Mesendoderm (in vitro differentiated cells): Measurements from ENCODE around the gene PACSIN1.

Experiments used
- DNase-seq: peaks from one replicate; pipeline ENCODE4 v3.0.0; 2013
- H2AK5ac ChIP-seq: 2 replicates; pipeline ENCODE4 v1.6.1; 2013; ENCODE audit warnings: low read length, inconsistent platforms
- H2BK120ac ChIP-seq: 2 replicates; pipeline ENCODE4 v1.6.1; 2013; ENCODE audit warnings: low read depth, mild to moderate bottlenecking, low read length, moderate library complexity, mixed read lengths
- H2BK15ac ChIP-seq: replicated peaks from 2 replicates; pipeline ENCODE4 v1.6.1; 2013; ENCODE audit warnings: low read depth, mild to moderate bottlenecking, moderate library complexity
- H2BK5ac ChIP-seq: 2 replicates; pipeline ENCODE4 v1.6.1; 2013; ENCODE audit warnings: low read length, inconsistent platforms
- H3K18ac ChIP-seq: 2 replicates; pipeline ENCODE4 v1.6.1; 2013; ENCODE audit warnings: mild to moderate bottlenecking, low read length, mixed read lengths
- H3K23ac ChIP-seq: one replicate; pipeline ENCODE4 v1.6.1; 2013; ENCODE audit warnings: low read length
- H3K27ac ChIP-seq: 2 replicates; pipeline ENCODE4 v1.5.1; 2013; ENCODE audit warnings: low read depth, mild to moderate bottlenecking, inconsistent platforms, low read length, moderate library complexity
- H3K27me3 ChIP-seq: 2 replicates; pipeline ENCODE4 v1.6.1; 2013; ENCODE audit warnings: low read length, control low read depth, mild to moderate bottlenecking, inconsistent platforms; ENCODE audit not compliant: insufficient read depth, poor library complexity
- H3K36me3 ChIP-seq: 2 replicates; pipeline ENCODE4 v1.6.1; 2013; ENCODE audit warnings: low read length, inconsistent platforms; ENCODE audit not compliant: control insufficient read depth, insufficient read depth
- H3K4ac ChIP-seq: one replicate; pipeline ENCODE4 v1.6.1; 2013; ENCODE audit warnings: low read depth, mild to moderate bottlenecking, low read length, moderate library complexity
- H3K4me1 ChIP-seq: 2 replicates; pipeline ENCODE4 v1.6.1; 2013; ENCODE audit warnings: low read depth, low read length, inconsistent platforms; ENCODE audit not compliant: control insufficient read depth
- H3K4me2 ChIP-seq: 2 replicates; pipeline ENCODE4 v1.6.1; 2013; ENCODE audit warnings: low read length
- H3K4me3 ChIP-seq: 2 replicates; pipeline ENCODE4 v1.5.1; 2013; ENCODE audit warnings: mild to moderate bottlenecking, low read length
- H3K56ac ChIP-seq: one replicate; pipeline ENCODE4 v1.6.1; 2013; ENCODE audit warnings: low read length
- H3K79me1 ChIP-seq: 2 replicates; pipeline ENCODE4 v1.6.1; 2013; ENCODE audit warnings: low read length, inconsistent platforms
- H3K79me2 ChIP-seq: 2 replicates; pipeline ENCODE4 v1.6.1; 2013; ENCODE audit warnings: mild to moderate bottlenecking, low read length; ENCODE audit not compliant: control insufficient read depth, insufficient read depth
- H3K9ac ChIP-seq: 2 replicates; pipeline ENCODE4 v1.6.1; 2013; ENCODE audit warnings: low read length, inconsistent platforms
- H4K5ac ChIP-seq: one replicate; pipeline ENCODE4 v1.6.1; 2013; ENCODE audit warnings: low read length
- H4K8ac ChIP-seq: one replicate; pipeline ENCODE4 v1.6.1; 2013; ENCODE audit warnings: low read depth, mild to moderate bottlenecking, control low read depth, low read length, moderate library complexity
- WGBS: extraction: QIAGEN DNeasy Blood & Tissue Kit; methylation state at CpG from one replicate; pipeline ENCODE4 v1.1.7; 2013; ENCODE audit warnings: low lambda C conversion rate, missing lambda C conversion rate; ENCODE audit not compliant: insufficient coverage; ENCODE audit errors: extremely low coverage; 5-methylcytosine and 5-hydroxymethylcytosine counted together

Gene PACSIN1

DNA sequence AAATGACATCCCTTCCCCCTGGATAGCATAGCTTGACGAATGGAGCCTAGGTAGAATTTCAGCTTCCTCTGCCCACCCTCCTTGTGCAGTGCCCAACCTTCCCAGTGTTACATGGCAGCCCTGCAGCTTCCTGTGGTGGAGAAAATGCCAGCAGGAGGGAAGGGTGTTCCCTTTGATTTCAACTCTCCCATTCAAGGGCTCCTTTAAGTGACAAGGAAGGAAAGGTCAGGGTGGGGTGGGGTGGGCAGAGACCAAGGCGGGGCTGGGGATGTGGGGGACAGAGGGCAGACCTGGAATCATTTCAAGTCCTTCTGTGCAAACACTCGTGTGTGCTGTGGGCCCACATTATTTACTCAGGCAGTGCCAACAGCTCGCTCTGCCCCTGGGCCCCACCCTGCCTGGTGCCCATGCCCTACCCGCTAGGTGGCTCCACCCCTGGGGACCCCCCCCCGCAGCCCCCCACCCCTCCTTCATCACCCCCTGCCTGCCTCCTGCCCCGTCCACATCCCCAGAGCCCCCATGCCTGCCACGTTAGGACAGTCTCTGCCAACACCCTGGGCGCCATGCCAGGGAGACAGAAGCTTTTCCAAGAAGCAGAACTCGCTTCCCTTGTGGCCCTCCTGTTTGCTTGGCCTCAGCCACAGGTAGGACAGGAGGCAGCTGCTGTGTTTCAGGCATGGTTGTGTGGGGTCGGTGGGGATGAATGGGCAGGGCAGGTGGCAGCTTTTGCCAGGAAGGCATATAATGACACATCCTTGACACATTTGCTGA, 80.9 kb downstream of the PACSIN1 start:
- no peak overlapping the region for H4K8ac ChIP-seq
- H3K23ac ChIP-seq = no peak overlapping the region
- H3K79me1 ChIP-seq = no peaks in the 10 kb centered on the region
- H4K5ac ChIP-seq = no peak overlapping the region
- no peak overlapping the region for H2AK5ac ChIP-seq
- DNase-seq = no peak
- no peak overlapping the region for H3K4me3 ChIP-seq
- H2BK5ac ChIP-seq = no peak overlapping the region
- no peak overlapping the region for H2BK120ac ChIP-seq
- no peaks in the 10 kb centered on the region for H3K36me3 ChIP-seq
- no peak overlapping the region for H3K4ac ChIP-seq
- no peak overlapping the region for H3K18ac ChIP-seq
- H3K4me1 ChIP-seq = no peaks in the 10 kb centered on the region
- no CpG with 5 or more reads among the region's 11 CpGs for WGBS
- H3K27ac ChIP-seq = no peak overlapping the region
- no peak overlapping the region for H3K4me2 ChIP-seq
- no peaks in the 10 kb centered on the region for H3K79me2 ChIP-seq
- H3K9ac ChIP-seq = no peak overlapping the region
- no peak overlapping the region for H3K56ac ChIP-seq
- no peaks in the 10 kb centered on the region for H3K27me3 ChIP-seq
- no peak overlapping the region for H2BK15ac ChIP-seq

DNA sequence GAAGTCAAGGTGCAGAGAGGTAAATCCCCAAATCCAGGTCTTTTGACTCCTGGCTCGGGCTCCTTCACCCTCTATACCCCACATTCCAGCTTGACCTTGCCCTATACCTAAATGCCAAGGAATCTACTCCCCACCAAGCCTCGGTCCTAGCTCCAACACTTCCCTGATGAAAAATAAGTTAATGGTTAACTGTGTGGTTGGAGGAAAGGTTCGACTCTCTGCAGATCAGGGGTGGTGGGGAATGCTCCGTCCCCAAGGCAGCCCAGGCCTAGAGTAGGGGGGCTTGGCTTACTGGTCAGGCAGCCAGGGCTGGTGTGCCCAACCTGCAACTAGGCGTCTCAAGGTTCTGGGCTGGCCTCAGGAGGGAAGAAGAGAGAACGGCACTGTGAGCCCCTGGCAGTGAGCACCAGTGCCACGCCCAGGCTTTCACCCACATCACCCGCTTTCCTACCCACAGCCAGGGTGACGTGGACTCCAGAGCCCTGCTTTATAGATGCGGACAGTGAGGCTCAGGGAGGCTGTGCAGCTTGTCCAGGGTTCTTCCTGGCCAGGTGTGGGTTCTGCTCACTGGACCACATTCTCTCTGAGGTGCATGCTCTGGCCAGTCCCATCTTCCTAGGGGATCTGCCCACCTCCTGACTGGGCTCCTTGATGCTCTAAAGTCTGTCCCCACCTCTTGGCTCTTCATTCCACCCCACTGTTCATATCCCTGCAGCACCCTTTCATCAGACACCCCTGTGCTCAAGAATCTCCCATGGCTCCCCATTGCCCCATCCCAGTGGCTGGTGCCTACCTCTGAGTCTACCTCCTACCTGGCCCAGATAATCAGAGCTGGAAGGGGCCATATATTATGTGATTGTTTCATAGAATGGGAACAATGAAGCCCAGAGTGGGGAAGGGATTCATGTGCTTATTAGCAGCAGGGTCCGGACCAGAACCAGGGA, 82.1 kb downstream of the PACSIN1 start:
- Histone ChIP-seq H4K5ac (no peak overlapping the region), H3K79me1 (no peaks in the 10 kb centered on the region), H3K36me3 (no peaks in the 10 kb centered on the region), H2BK120ac (no peak overlapping the region), H3K4me3 (no peak overlapping the region), H3K4ac (no peak overlapping the region), H4K8ac (no peak overlapping the region), H3K4me1 (no peaks in the 10 kb centered on the region), H3K27ac (no peak overlapping the region), H3K9ac (no peak overlapping the region), H3K18ac (no peak overlapping the region), H3K4me2 (no peak overlapping the region), H3K79me2 (no peaks in the 10 kb centered on the region), H2AK5ac (no peak overlapping the region), H3K56ac (no peak overlapping the region), H3K23ac (no peak overlapping the region), H3K27me3 (no peaks in the 10 kb centered on the region), H2BK5ac (no peak overlapping the region), H2BK15ac (no peak overlapping the region)
- whole genome bisulfite sequencing = no CpG with 5 or more reads among the region's 11 CpGs
- no peak for DNase-seq

DNA sequence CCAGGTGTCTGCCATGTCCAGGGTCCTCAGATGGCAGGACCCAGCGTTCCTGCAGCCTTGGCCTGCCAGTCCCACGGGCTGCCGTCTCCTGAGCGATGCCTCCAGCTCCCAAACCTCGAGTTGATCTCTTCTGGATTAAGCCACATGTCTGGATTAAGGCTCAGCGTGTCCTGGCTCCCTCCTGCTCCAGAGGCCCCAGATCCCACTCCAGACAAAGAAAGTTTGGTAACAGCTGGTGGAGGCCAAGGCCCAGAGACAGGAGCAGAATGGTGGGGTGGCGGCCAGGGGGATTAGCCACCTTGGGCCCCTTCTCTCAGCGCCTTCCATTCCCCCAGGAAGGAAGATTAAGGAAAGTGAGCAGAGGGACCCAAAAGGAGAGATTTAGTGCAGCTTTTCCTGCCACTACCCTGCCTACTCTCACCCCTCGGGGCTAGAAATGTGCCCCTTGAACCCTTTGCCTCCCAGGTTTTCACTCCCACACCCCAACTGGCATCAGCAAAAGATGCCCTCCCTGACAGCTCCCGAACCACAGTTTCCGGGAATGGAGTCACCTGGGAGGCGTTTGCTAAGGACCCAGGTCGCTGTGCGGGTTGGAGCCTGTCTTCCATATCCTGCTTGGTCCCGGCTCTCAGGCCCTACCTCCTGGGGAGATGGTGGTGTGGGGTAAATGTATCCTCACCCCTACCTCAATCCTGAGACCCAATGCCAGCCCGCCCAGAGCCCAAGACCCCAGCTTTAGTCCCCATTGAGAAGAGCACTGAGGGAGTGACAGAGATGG, 83.3 kb downstream of the PACSIN1 start:
- no peak overlapping the region for H3K4me2 ChIP-seq
- H3K18ac ChIP-seq = no peak overlapping the region
- H3K9ac ChIP-seq = no peak overlapping the region
- H4K5ac ChIP-seq = no peak overlapping the region
- H3K4me1 ChIP-seq = no peaks in the 10 kb centered on the region
- DNase-seq = no peak
- no peak overlapping the region for H2BK120ac ChIP-seq
- H3K27ac ChIP-seq = no peak overlapping the region
- H3K36me3 ChIP-seq = no peaks in the 10 kb centered on the region
- H3K23ac ChIP-seq = no peak overlapping the region
- no peak overlapping the region for H3K4ac ChIP-seq
- no peak overlapping the region for H2AK5ac ChIP-seq
- H3K27me3 ChIP-seq = no peaks in the 10 kb centered on the region
- no peaks in the 10 kb centered on the region for H3K79me1 ChIP-seq
- no peak overlapping the region for H2BK5ac ChIP-seq
- H4K8ac ChIP-seq = no peak overlapping the region
- no peak overlapping the region for H3K4me3 ChIP-seq
- WGBS = no CpG with 5 or more reads among the region's 16 CpGs
- no peak overlapping the region for H2BK15ac ChIP-seq
- no peaks in the 10 kb centered on the region for H3K79me2 ChIP-seq
- H3K56ac ChIP-seq = no peak overlapping the region

DNA sequence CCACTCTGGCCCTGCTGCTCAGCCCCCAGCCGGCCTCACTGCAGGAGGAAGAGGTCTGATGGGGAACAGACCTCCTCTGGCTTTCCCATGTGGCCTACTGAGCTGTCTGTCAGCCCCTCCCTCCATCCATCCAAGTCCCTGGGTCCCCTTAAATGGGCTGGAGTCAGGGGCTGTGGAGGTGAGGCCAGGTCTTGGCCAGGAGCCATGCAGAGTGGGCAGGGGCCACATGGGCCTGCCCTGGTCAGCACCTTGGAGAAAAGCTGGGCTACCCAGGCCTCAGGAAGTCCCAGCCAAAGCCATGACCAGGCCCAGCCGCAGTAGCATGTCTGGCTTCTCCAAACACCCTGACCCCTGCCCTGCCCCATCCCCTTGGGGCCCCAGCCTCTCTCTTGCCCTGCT, 83.9 kb downstream of the PACSIN1 start:
- H3K27me3 ChIP-seq = no peaks in the 10 kb centered on the region
- no peak overlapping the region for H3K56ac ChIP-seq
- no peak overlapping the region for H2BK5ac ChIP-seq
- H3K4me3 ChIP-seq = no peak overlapping the region
- no peak overlapping the region for H2BK15ac ChIP-seq
- no peak overlapping the region for H3K9ac ChIP-seq
- no peak overlapping the region for H2BK120ac ChIP-seq
- no peaks in the 10 kb centered on the region for H3K4me1 ChIP-seq
- WGBS = no CpG with 5 or more reads among the region's 2 CpGs
- H3K4ac ChIP-seq = no peak overlapping the region
- no peak overlapping the region for H3K27ac ChIP-seq
- H4K8ac ChIP-seq = no peak overlapping the region
- no peaks in the 10 kb centered on the region for H3K79me2 ChIP-seq
- H4K5ac ChIP-seq = no peak overlapping the region
- no peak overlapping the region for H3K4me2 ChIP-seq
- no peaks in the 10 kb centered on the region for H3K79me1 ChIP-seq
- no peaks in the 10 kb centered on the region for H3K36me3 ChIP-seq
- no peak for DNase-seq
- no peak overlapping the region for H3K23ac ChIP-seq
- no peak overlapping the region for H3K18ac ChIP-seq
- no peak overlapping the region for H2AK5ac ChIP-seq

DNA sequence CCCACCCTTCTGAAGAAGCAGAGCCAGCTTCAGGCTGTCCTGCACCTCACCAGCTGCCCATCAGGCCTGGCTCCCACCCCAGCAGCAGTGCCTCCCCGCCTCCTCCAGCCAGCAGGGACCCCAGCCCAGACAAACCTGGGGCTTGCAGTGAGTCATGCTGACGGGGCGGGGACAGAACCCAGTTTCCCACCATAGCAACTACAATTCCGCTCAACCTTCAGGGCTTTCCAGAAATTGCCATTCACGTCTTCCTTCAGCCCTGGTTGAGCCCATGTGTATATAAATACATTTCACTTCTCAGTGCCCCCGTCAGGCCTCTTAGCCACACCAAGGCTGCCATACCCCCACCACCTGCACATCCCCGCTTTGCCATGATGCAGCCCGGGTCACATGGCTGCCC, 85.8 kb downstream of the PACSIN1 start:
- H3K27ac ChIP-seq = no peak overlapping the region
- H3K79me2 ChIP-seq = no peaks in the 10 kb centered on the region
- H3K9ac ChIP-seq = no peak overlapping the region
- no peaks in the 10 kb centered on the region for H3K4me1 ChIP-seq
- no peak overlapping the region for H3K23ac ChIP-seq
- H3K4me3 ChIP-seq = no peak overlapping the region
- no peaks in the 10 kb centered on the region for H3K79me1 ChIP-seq
- H3K27me3 ChIP-seq = no peaks in the 10 kb centered on the region
- H2AK5ac ChIP-seq = no peak overlapping the region
- no peak overlapping the region for H2BK120ac ChIP-seq
- no peak for DNase-seq
- H3K4me2 ChIP-seq = no peak overlapping the region
- no peak overlapping the region for H4K8ac ChIP-seq
- no peaks in the 10 kb centered on the region for H3K36me3 ChIP-seq
- WGBS = no CpG with 5 or more reads among the region's 8 CpGs
- no peak overlapping the region for H4K5ac ChIP-seq
- no peak overlapping the region for H2BK5ac ChIP-seq
- no peak overlapping the region for H3K4ac ChIP-seq
- H2BK15ac ChIP-seq = no peak overlapping the region
- H3K18ac ChIP-seq = no peak overlapping the region
- no peak overlapping the region for H3K56ac ChIP-seq
